IMR-90 (cell line): ENCODE measurements around the gene FCRL5. TPM values are rescaled to one million over a fixed set of nuclear protein-coding genes. Genes with fewer than 3 reads are reported as not detected.

Experiments
- ATAC-seq: fragments of 200-7000 bp; cut with Tn5 transposase; 2 replicates; pipeline ENCODE4 v1.9.1; 2020; ENCODE audit warnings: low read depth, mild to moderate bottlenecking, moderate library complexity
- BruUV-seq: library from RNA; stranded (reverse); fragments of 400-500 nt; replicated peaks from 2 replicates; lab custom pipeline; 2021; lab: Mats Ljungman, UMichigan
- CTCF ChIA-PET: fragments of 300-600 bp; formaldehyde crosslinking; extraction: SDS; loops from one replicate; lab custom pipeline; 2021; ENCODE audit warnings: antibody characterized with exemption; lab: Yijun Ruan, JAX
- POLR2A ChIA-PET: fragments of 300-600 bp; sonication (Branson Sonifier 250); formaldehyde crosslinking; loops from one replicate; lab custom pipeline; 2022; ENCODE audit warnings: antibody characterized with exemption; ENCODE audit not compliant: unreplicated experiment; lab: Charles Lee
- DNase-seq: peaks from one replicate; pipeline ENCODE4 v3.0.0; 2013
- H2AFZ ChIP-seq: replicated peaks from 2 replicates; pipeline ENCODE3; 2013; ENCODE audit warnings: low read length, mild to moderate bottlenecking; ENCODE audit not compliant: poor library complexity
- H2AK5ac ChIP-seq: 2 replicates; pipeline ENCODE4 v1.6.1; 2013; ENCODE audit warnings: low read depth, low read length, inconsistent platforms
- H2AK9ac ChIP-seq: replicated peaks from 2 replicates; pipeline ENCODE3; 2013; ENCODE audit warnings: mild to moderate bottlenecking, low read depth, low read length, moderate library complexity; ENCODE audit not compliant: poor library complexity
- H2BK120ac ChIP-seq: 2 replicates; pipeline ENCODE4 v1.6.1; 2013; ENCODE audit warnings: low read depth, low read length, inconsistent platforms
- H2BK15ac ChIP-seq: 3 replicates; pipeline ENCODE4 v1.6.1; 2013; ENCODE audit warnings: low read depth, low read length, inconsistent platforms
- H2BK20ac ChIP-seq: 2 replicates; pipeline ENCODE4 v1.6.1; 2013; ENCODE audit warnings: low read depth, mild to moderate bottlenecking, inconsistent platforms, low read length, moderate library complexity
- H2BK5ac ChIP-seq: 2 replicates; pipeline ENCODE4 v1.6.1; 2013; ENCODE audit warnings: mild to moderate bottlenecking, low read depth, low read length, inconsistent platforms; ENCODE audit not compliant: poor library complexity, severe bottlenecking
- H3K14ac ChIP-seq: replicated peaks from 2 replicates; pipeline ENCODE4 v1.6.1; 2013; ENCODE audit warnings: low read depth, low read length, inconsistent platforms
- H3K18ac ChIP-seq: 2 replicates; pipeline ENCODE4 v1.6.1; 2013; ENCODE audit warnings: low read depth, low read length, control low read depth
- H3K23ac ChIP-seq: 2 replicates; pipeline ENCODE4 v1.6.1; 2013; ENCODE audit warnings: low read depth, low read length, inconsistent platforms
- H3K27ac ChIP-seq: 2 replicates; pipeline ENCODE4 v1.5.1; 2013; ENCODE audit warnings: mild to moderate bottlenecking, control low read depth, low read length; ENCODE audit not compliant: insufficient read depth
- H3K27me3 ChIP-seq: 2 replicates; pipeline ENCODE4 v1.6.1; 2013; ENCODE audit warnings: low read length; ENCODE audit not compliant: control insufficient read depth, insufficient read depth
- H3K36me3 ChIP-seq: 2 replicates; pipeline ENCODE4 v1.6.1; 2013; ENCODE audit warnings: low read length, mixed read lengths; ENCODE audit not compliant: control insufficient read depth, insufficient read depth
- H3K4ac ChIP-seq: 2 replicates; pipeline ENCODE4 v1.6.1; 2013; ENCODE audit warnings: low read depth, low read length, inconsistent platforms
- H3K4me1 ChIP-seq: 2 replicates; pipeline ENCODE4 v1.6.1; 2013; ENCODE audit warnings: low read length, mixed read lengths; ENCODE audit not compliant: control insufficient read depth, insufficient read depth
- H3K4me2 ChIP-seq: 2 replicates; pipeline ENCODE4 v1.6.1; 2013; ENCODE audit warnings: low read depth, mild to moderate bottlenecking, control low read depth, low read length, moderate library complexity
- H3K4me3 ChIP-seq: 2 replicates; pipeline ENCODE4 v1.5.1; 2013; ENCODE audit warnings: low read depth, mild to moderate bottlenecking, control low read depth, low read length, moderate library complexity; ENCODE audit not compliant: insufficient read depth
- H3K56ac ChIP-seq: 2 replicates; pipeline ENCODE4 v1.6.1; 2013; ENCODE audit warnings: low read length, inconsistent platforms; ENCODE audit not compliant: insufficient read depth; ENCODE audit errors: extremely low read depth
- H3K79me1 ChIP-seq, 2 experiments: 2 replicates each; pipeline ENCODE4 v1.6.1; 2013; ENCODE audit warnings: low read length in 2 of 2, inconsistent platforms in 1 of 2, low read depth in 1 of 2
- H3K9ac ChIP-seq: 2 replicates; pipeline ENCODE4 v1.6.1; 2013; ENCODE audit warnings: low read depth, low read length, control low read depth
- H3K9me1 ChIP-seq: 2 replicates; pipeline ENCODE4 v1.6.1; 2013; ENCODE audit warnings: low read length, inconsistent platforms; ENCODE audit not compliant: insufficient read depth
- H3K9me3 ChIP-seq: 2 replicates; pipeline ENCODE4 v1.6.1; 2013; ENCODE audit warnings: low read length; ENCODE audit not compliant: control insufficient read depth, insufficient read depth
- H4K20me1 ChIP-seq: 2 replicates; pipeline ENCODE4 v1.6.1; 2013; ENCODE audit warnings: low read length, inconsistent platforms; ENCODE audit not compliant: insufficient read depth
- H4K5ac ChIP-seq: 2 replicates; pipeline ENCODE4 v1.6.1; 2013; ENCODE audit warnings: mild to moderate bottlenecking, low read depth, low read length, control low read depth
- H4K8ac ChIP-seq, 2 experiments: 2 replicates each; pipeline ENCODE4 v1.6.1; 2013; ENCODE audit warnings: low read depth in 2 of 2, low read length in 2 of 2, control low read depth in 1 of 2, inconsistent platforms in 1 of 2
- H4K91ac ChIP-seq: 2 replicates; pipeline ENCODE4 v1.6.1; 2013; ENCODE audit warnings: low read depth, low read length, inconsistent platforms; ENCODE audit not compliant: insufficient read depth
- BHLHE40 ChIP-seq: fragments of 150-350 bp; IDR thresholded peaks from 2 replicates; pipeline ENCODE4 v1.6.1; 2016; ENCODE audit warnings: mild to moderate bottlenecking, low read depth, low read length
- CEBPB ChIP-seq: IDR thresholded peaks from 2 replicates; pipeline ENCODE4 v1.6.1; 2012; ENCODE audit warnings: low read depth, low read length, improper control_type of control experiment
- CHD1 ChIP-seq: IDR thresholded peaks from 2 replicates; pipeline ENCODE4 v1.6.1; 2012; ENCODE audit warnings: low read depth, low read length, improper control_type of control experiment
- FOS ChIP-seq: fragments of 150-350 bp; IDR thresholded peaks from 2 replicates; pipeline ENCODE4 v1.6.1; 2016; ENCODE audit warnings: low read depth, low read length
- MAFK ChIP-seq: IDR thresholded peaks from 2 replicates; pipeline ENCODE4 v1.6.1; 2012; ENCODE audit warnings: low read depth, low read length, improper control_type of control experiment
- MAZ ChIP-seq: IDR thresholded peaks from 2 replicates; pipeline ENCODE4 v1.6.1; 2012; ENCODE audit warnings: low read depth, mild to moderate bottlenecking, low read length, improper control_type of control experiment, moderate library complexity, borderline replicate concordance
- MXI1 ChIP-seq: IDR thresholded peaks from 2 replicates; pipeline ENCODE4 v1.6.1; 2012; ENCODE audit warnings: low read depth, mild to moderate bottlenecking, low read length, moderate library complexity, borderline replicate concordance
- NFE2L2 ChIP-seq: fragments of 150-350 bp; IDR thresholded peaks from 2 replicates; pipeline ENCODE4 v1.6.1; 2016; ENCODE audit warnings: low read depth, mild to moderate bottlenecking, low read length
- POLR2A ChIP-seq: IDR thresholded peaks from 2 replicates; pipeline ENCODE4 v1.6.1; 2012; ENCODE audit warnings: mild to moderate bottlenecking, low read depth, low read length
- RAD21 ChIP-seq: IDR thresholded peaks from 2 replicates; pipeline ENCODE4 v1.6.1; 2012; ENCODE audit warnings: low read length, improper control_type of control experiment
- RCOR1 ChIP-seq: IDR thresholded peaks from 2 replicates; pipeline ENCODE4 v1.6.1; 2012; ENCODE audit warnings: mild to moderate bottlenecking, low read length, improper control_type of control experiment; ENCODE audit not compliant: insufficient replicate concordance
- RFX5 ChIP-seq: IDR thresholded peaks from 2 replicates; pipeline ENCODE4 v1.8.0; 2012; ENCODE audit warnings: low read depth, mild to moderate bottlenecking, low read length, moderate library complexity
- SMC3 ChIP-seq: fragments of 150-350 bp; IDR thresholded peaks from 2 replicates; pipeline ENCODE4 v1.6.1; 2016; ENCODE audit warnings: low read depth, mild to moderate bottlenecking, antibody characterized with exemption, low read length, moderate library complexity
- WGBS, 2 experiments: methylation state at CpG; one replicate each; pipeline versions ENCODE4 v1.1.5 to v1.1.7; 2013; ENCODE audit warnings: missing lambda C conversion rate in 2 of 2; ENCODE audit not compliant: insufficient read length in 1 of 2; ENCODE audit errors: extremely low coverage in 2 of 2; 5-methylcytosine and 5-hydroxymethylcytosine counted together
- dilution Hi-C: fragments of 300-500 bp; cut with HindIII; formaldehyde crosslinking; loops from one replicate; pipeline ENCODE4 v1.14.3; 2018; ENCODE audit warnings: low sequenced_read_pairs; ENCODE audit not compliant: unreplicated experiment
- in situ Hi-C: fragments of 300-500 bp; cut with MboI; formaldehyde crosslinking; loops from 3 replicates; pipeline ENCODE4 v1.14.3; 2019; ENCODE audit warnings: low sequenced_read_pairs, inconsistent platforms, mixed read lengths
- intact Hi-C: fragments of 100-400 bp; cut with micrococcal nuclease; formaldehyde crosslinking; loops from 2 replicates; pipeline ENCODE4 v1.10.0; 2022
- polyA plus RNA-seq, 3 experiments: library from polyadenylated mRNA; depleted of rRNA; stranded (reverse); fragments of >200 nt; gene quantifications; 2 replicates each; pipeline ENCODE4 v1.2.3, GENCODE V29; 2012; ENCODE audit warnings: low replicate concordance in 1 of 3
- total RNA-seq: library from RNA; depleted of rRNA; stranded (reverse); fragments of >200 nt; gene quantifications from 2 replicates; pipeline ENCODE4 v1.2.3, GENCODE V29; 2012
- TF ChIP-seq, protein P1 (sequence below): conservative IDR thresholded peaks from 2 replicates; pipeline ENCODE4 v1.5.1; 2012; ENCODE audit warnings: mild to moderate bottlenecking, low read depth, low read length, improper control_type of control experiment

FCRL5 gene
- total and polyA plus RNA-seq, 2 of the 4 experiments (the other 2 are of a cell fraction) = not detected

DNA sequence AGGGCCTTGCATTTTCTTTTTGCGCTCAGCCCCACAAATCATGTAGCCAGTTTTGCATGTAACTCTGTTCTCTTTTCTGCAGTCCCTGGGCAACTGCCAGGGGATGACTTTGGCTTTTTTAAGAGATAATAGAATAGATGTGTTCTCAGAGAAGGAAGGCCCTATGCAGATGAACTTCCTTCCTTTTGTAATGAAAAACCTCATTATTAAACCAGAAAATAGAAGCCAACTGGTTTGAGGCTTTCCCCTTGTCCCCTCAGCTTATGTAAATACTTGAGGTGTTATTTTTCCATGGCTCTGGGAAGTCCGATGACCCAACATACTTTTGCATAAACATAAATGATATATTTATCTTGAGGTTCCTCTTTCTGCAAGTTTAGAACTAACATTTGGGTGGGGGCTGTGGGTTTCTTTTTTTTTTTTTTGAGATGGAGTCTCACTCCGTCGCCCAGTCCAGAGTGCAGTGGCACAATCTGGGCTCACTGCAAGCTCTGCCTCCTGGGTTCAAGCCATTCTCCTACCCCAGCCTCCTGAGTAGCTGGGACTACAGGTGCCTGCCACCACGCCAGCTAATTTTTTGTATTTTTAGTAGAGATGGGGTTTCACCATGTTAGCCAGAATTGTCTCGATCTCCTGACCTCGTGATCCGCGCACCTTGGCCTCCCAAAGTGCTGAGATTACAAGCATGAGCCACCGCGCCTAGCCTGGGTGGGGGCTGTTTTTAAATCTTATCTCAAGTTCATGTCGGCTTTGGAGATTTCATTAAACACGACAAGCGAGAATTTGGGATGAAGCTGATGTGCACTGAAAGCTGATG is 14.4 kb upstream of the FCRL5 start:
- H3K27ac ChIP-seq = no peak overlapping the region
- no peak overlapping the region for H4K91ac ChIP-seq
- no peaks in the 10 kb centered on the region for H3K36me3 ChIP-seq
- no peak overlapping the region for H3K4me2 ChIP-seq
- no peaks in the 10 kb centered on the region for H3K79me1 ChIP-seq
- H3K14ac ChIP-seq = no peak overlapping the region
- H2AK9ac ChIP-seq = no peak overlapping the region
- H2BK20ac ChIP-seq = no peak overlapping the region
- H3K4ac ChIP-seq = no peak overlapping the region
- no peak overlapping the region for H3K56ac ChIP-seq
- no peak overlapping the region for H2BK5ac ChIP-seq
- H3K4me3 ChIP-seq = no peak overlapping the region
- ChIA-PET POLR2A (no interaction called here), CTCF (no interaction called here)
- WGBS, 2 experiments = no CpG with 5 or more reads among the region's 14 CpGs
- H3K18ac ChIP-seq = no peak overlapping the region
- H2BK15ac ChIP-seq = no peak overlapping the region
- no peak overlapping the region for H3K23ac ChIP-seq
- BruUV-seq = no TSS peak
- no peak overlapping the region for H4K5ac ChIP-seq
- no peak overlapping the region for H2BK120ac ChIP-seq
- H3K4me1 ChIP-seq = no peaks in the 10 kb centered on the region
- no peak for ATAC-seq
- intact Hi-C loops = no loop called here
- no peaks in the 10 kb centered on the region for H4K20me1 ChIP-seq
- H3K9me1 ChIP-seq = no peaks in the 10 kb centered on the region
- no peak overlapping the region for H2AFZ ChIP-seq
- H4K8ac ChIP-seq = no peak overlapping the region
- no peak for TF ChIP-seq RCOR1
- TF ChIP-seq, protein P1, sequence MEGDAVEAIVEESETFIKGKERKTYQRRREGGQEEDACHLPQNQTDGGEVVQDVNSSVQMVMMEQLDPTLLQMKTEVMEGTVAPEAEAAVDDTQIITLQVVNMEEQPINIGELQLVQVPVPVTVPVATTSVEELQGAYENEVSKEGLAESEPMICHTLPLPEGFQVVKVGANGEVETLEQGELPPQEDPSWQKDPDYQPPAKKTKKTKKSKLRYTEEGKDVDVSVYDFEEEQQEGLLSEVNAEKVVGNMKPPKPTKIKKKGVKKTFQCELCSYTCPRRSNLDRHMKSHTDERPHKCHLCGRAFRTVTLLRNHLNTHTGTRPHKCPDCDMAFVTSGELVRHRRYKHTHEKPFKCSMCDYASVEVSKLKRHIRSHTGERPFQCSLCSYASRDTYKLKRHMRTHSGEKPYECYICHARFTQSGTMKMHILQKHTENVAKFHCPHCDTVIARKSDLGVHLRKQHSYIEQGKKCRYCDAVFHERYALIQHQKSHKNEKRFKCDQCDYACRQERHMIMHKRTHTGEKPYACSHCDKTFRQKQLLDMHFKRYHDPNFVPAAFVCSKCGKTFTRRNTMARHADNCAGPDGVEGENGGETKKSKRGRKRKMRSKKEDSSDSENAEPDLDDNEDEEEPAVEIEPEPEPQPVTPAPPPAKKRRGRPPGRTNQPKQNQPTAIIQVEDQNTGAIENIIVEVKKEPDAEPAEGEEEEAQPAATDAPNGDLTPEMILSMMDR = no peak
- no peak for TF ChIP-seq BHLHE40
- TF ChIP-seq CEBPB = no peak
- no peak for TF ChIP-seq MAFK
- no peak for TF ChIP-seq FOS
- TF ChIP-seq RFX5 = no peak
- TF ChIP-seq MXI1 = no peak
- no peak for TF ChIP-seq POLR2A
- TF ChIP-seq CHD1 = no peak
- TF ChIP-seq RAD21 = no peak
- TF ChIP-seq NFE2L2 = no peak
- no peak for TF ChIP-seq MAZ
- no peak for TF ChIP-seq SMC3
- no peaks in the 10 kb centered on the region for H3K9me3 ChIP-seq
- H3K27me3 ChIP-seq = no peaks in the 10 kb centered on the region
- no peak overlapping the region for H3K9ac ChIP-seq
- no peak for DNase-seq
- in situ Hi-C loops = no loop called here
- dilution Hi-C loops = no loop called here
- no peak overlapping the region for H2AK5ac ChIP-seq
